ENCODE measurements around the gene TADA2A.

GRCh38 chr17:37483311-37484039 lies 76.8 kb downstream of the TADA2A start:
- TF ChIP-seq CTCF (conservative IDR thresholded peaks at IDR 0.05; ENCODE audit: low read length): no peak
- no peak for TF ChIP-seq EZH2phosphoT487 (IDR thresholded peaks at IDR 0.05; ENCODE audit: borderline replicate concordance, low read depth, low read length)
